GM18502 (cell line): ENCODE results near the gene TNS2.
"Not testable (repeated sequence)": the region's sequence is repeated elsewhere in the genome, so short reads cannot be mapped to it uniquely, and the experiment has no call there.

ENCODE experiments used
- ATAC-seq: cut with Tn5 transposase; IDR thresholded peaks from one replicate; pipeline ENCODE4 v1.9.1; 2021; ENCODE audit warnings: mild to moderate bottlenecking; ENCODE audit not compliant: unreplicated experiment, poor library complexity

TNS2 gene

DNA sequence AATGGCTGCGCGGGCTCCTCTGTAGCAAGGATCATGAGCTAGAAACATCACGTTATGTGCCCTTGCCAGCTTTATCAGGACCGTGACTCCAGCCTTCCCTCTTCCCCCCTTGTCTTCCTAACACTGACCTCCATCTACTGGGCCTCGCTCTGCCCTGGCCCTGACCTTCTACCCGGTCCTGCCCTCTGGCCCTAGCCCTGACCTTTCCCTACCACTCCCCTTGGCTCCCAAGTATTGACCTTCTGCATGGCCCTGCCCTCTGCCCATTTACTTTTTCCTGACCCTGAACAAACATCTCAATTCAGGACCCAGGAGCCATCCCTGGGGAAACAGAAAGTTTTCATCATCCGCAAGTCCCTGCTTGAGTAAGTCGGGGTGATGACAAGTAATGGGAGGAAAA, 55.4 kb downstream of the TNS2 start:
- no peak for ATAC-seq

DNA sequence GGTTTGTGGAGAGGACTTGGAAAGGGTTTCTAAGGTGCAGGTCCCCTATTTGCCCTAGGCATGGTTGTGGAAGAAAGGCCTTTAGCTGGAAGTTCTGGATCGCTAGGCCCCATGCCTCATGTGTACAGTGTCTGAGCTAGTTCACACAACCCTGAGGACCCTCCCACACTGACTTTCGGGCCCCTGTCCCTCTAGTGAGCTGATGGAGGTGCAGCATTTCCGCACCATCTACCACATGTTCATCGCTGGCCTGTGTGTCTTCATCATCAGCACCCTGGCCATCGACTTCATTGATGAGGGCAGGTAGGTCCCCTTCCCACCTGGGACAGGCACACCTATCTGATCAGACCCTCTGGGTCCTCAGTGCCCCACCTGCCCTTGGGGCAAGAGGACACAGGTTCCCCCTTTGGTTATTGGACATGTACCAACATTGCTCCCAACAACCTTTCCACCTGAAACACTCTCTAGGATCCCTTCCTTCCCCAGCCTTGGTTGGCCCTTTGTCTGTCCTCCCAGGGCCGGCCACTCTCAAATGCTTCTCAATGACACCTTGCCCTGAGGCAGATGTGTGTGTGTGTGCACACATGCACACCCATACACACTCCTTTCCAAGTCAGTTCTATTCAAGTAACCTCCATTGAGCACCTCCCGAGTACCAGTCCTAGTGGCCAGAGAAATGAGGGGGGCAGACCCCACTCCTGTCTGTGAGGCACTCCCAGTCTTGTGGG, 56.0 kb downstream of the TNS2 start:
- ATAC-seq = no peak

DNA sequence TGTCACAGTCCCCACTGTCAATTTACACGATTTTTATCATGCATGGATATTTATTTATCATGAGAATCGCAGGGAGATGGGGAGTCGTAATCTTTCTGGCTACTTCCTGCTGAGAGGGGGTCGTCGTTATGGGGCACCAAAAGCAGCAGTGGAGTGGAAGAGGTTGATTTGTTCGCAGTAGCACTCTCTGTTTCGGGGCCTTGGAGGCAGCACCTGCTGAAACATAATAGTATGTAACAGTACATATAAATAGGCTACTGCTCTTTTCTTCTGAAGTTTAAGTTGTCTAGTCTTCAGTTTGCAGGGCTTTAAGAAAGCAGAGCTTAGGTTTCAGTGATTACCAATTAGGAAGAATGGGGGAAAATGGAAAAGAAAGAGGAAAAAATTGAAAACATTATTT, 57.3 kb downstream of the TNS2 start:
- ATAC-seq = no peak

DNA sequence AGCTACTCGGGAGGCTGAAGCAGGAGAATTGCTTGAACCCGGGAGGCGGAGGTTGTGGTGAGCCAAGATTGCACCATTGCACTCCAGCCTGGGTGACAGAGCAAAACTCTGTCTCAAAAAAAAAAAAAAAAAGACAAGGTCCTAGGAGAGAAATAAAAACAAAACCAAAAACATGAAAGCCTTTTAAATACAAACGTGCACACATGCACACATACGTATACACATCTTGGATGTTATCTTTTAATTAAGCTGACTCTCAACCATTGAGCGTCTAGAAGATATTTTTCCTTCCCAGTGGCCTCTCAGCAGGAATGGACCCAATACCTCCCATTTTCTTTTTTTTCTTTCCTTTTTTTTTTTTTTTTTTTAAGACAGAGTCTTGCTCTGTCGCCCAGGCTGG, 62.6 kb downstream of the TNS2 start:
- ATAC-seq = not testable (repeated sequence)

DNA sequence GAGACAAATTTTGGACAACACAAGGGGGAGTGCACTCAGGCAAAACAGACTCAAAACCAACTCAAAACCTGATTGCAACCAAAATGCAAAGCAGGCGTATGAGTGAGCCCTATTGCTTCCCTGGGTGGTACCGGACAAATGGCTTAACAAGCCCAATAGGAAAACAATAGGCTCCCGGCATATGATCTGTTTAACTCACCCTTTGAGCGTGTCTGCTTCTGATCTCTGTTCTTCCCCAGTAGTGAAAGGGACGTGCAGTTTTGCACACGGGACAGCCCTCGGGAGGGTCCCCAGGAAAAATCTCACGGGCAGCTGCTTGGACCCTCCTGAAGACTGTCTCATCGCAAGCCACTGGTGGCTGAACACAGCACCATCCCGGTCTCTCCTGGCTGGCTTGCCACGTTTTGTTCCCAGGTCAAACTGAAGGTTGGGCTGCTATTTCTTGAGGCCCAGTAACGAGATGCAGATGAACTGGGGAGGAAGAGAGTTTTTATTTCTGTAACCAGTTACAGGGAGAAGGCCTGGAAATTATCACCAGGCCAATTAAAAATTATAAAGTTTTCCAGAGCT, 63.4 kb downstream of the TNS2 start:
- no peak for ATAC-seq

DNA sequence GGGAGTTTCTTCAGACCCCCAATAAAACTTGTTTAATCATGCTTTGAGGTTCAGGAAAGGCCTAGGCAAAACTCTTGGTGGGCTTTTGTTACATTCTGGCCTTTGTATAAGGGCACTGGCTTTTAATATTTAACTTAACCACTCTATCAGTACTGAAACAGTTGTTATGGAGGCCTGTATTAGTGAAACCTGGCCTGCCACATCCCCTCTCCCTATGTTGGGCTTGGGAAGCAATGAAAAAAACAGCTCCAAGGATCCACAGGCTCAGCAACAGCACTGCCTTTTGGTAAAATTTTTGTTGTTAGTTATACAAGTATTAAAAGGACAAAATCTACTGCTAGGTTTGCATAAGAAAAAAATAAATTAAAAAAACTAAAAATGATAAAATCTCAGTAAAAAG, 64.1 kb downstream of the TNS2 start:
- no peak for ATAC-seq
